ENCODE data around the gene ERGIC2. TPM values are rescaled to one million over a fixed set of nuclear protein-coding genes. Genes with fewer than 3 reads are reported as not detected.

Gene ERGIC2
- total and polyA plus RNA-seq, 2 of the 13 experiments (the other 11 are each of a cell fraction or from before 2014, with no cell fraction given), result 32.6 to 73.5 TPM

GRCh38 chr12:29322157-29322556, 58.8 kb downstream of the ERGIC2 start:
- Histone ChIP-seq H3K79me2 (ENCODE audit: insufficient read depth, low read length) (no peaks in the 10 kb centered on the region), H2AFZ (ENCODE audit: low read length) (no peak overlapping the region), H3K4me3 (replicated peaks in 1 of 3; ENCODE audit: insufficient read depth in 1 of 3, low read depth in 2 of 3, low read length in 3 of 3) (no peak overlapping the region), H3K36me3 (replicated peaks in 1 of 2; ENCODE audit: control insufficient read depth in 1 of 2, insufficient read depth in 2 of 2, low read length in 2 of 2) (no peaks in the 10 kb centered on the region), H4K20me1 (ENCODE audit: insufficient read depth, low read length) (no peaks in the 10 kb centered on the region), H3K9ac (ENCODE audit: insufficient read depth, low read depth, low read length) (no peak overlapping the region), H3K27me3 (ENCODE audit: control insufficient read depth in 1 of 2, insufficient read depth in 2 of 2, low read length in 2 of 2) (no peaks in the 10 kb centered on the region), H3K4me1 (ENCODE audit: insufficient read depth, low read length) (no peaks in the 10 kb centered on the region), H3K4me2 (ENCODE audit: low read depth, low read length) (no peak overlapping the region), H3K27ac (ENCODE audit: extremely low read length, insufficient read depth, low read length) (no peak overlapping the region), H3K9me3 (ENCODE audit: low read length) (no peaks in the 10 kb centered on the region)
- intact Hi-C loops (cut with micrococcal nuclease; ENCODE audit: unreplicated experiment) (no loop called here), in situ Hi-C loops (cut with HindIII; ENCODE audit: extremely low pct_ligation_motif_present, low pct_unique_long_range_greater_than_20kb) (no loop called here)
- CTCF ChIA-PET (ENCODE audit: low intra/inter-chr PET ratio, low total read pairs), result no interaction called here
- DNase-seq (ENCODE audit: low spot score), result no peak
- ATAC-seq, result no peak
- POLR2A ChIA-PET, result no interaction called here
- no peak for FAIRE-seq
- WGBS (ENCODE audit: low lambda C conversion rate), result 93% methylated on average over 3 of the region's 3 CpGs
- TF ChIP-seq FOSL2 (CRISPR knock-in tag; IDR thresholded peaks at IDR 0.05) (no peak), TARDBP (CRISPR knock-in tag; IDR thresholded peaks at IDR 0.05) (no peak), ZNF282 (IDR thresholded peaks at IDR 0.05; ENCODE audit: partially characterized antibody) (no peak), ZNF33A (CRISPR knock-in tag; IDR thresholded peaks at IDR 0.05; ENCODE audit: borderline replicate concordance) (no peak), GZF1 (CRISPR knock-in tag; IDR thresholded peaks at IDR 0.05) (no peak), PCBP2 (optimal IDR thresholded peaks at IDR 0.05; ENCODE audit: low read depth, low read length, poor library complexity, severe bottlenecking) (no peak), ZNF780A (CRISPR knock-in tag; IDR thresholded peaks at IDR 0.05) (no peak), ZNF841 (CRISPR knock-in tag; IDR thresholded peaks at IDR 0.05; ENCODE audit: borderline replicate concordance) (no peak), TEAD2 (CRISPR knock-in tag; IDR thresholded peaks at IDR 0.05) (no peak), ZNF749 (CRISPR knock-in tag; IDR thresholded peaks at IDR 0.05; ENCODE audit: borderline replicate concordance) (no peak), ZNF44 (CRISPR knock-in tag; IDR thresholded peaks at IDR 0.05) (no peak), DPF2 (CRISPR knock-in tag; IDR thresholded peaks at IDR 0.05; ENCODE audit: borderline replicate concordance, low read depth) (no peak), ZNF124 (CRISPR knock-in tag; IDR thresholded peaks at IDR 0.05) (no peak), BORCS8-MEF2B (CRISPR knock-in tag; IDR thresholded peaks at IDR 0.05) (no peak), FOXM1 (CRISPR knock-in tag; IDR thresholded peaks at IDR 0.05) (no peak)
- no TSS peak for BruUV-seq (replicated peaks)

Measured in HepG2 (cell line).